ENCODE measurements around the gene ATXN1.

ATXN1 gene

GRCh38 chr6:16249971-16250370, 511.3 kb downstream of the ATXN1 start:
- no peak for DNase-seq (ENCODE audit: low spot score)
